T-helper 2 cell treated with Interferon-gamma antibody and Interleukin-4, amounts not matched to agents 100 ng/mL and 5 ng/mL, for 36 hours (primary cell): Measurements from ENCODE around the gene ZBTB46. TPM values are rescaled to one million over a fixed set of nuclear protein-coding genes. Genes with fewer than 3 reads are reported as not detected.

Source experiments
- intact Hi-C: fragments of 100-400 bp; cut with micrococcal nuclease; formaldehyde crosslinking; loops from one replicate; pipeline ENCODE4 v1.15.1; 2023
- total RNA-seq: library from RNA; stranded (reverse); gene quantifications from 2 replicates; pipeline ENCODE4 v1.2.3, GENCODE V29; 2022

Gene ZBTB46
- total RNA-seq, 1 donor from 2014 or later: 0.32 TPM

GRCh38 chr20:63768591-63769515 is 62.2 kb downstream of the ZBTB46 start:
- intact Hi-C loops: no loop called here

GRCh38 chr20:63767886-63768285 is 63.2 kb downstream of the ZBTB46 start:
- intact Hi-C loops: no loop called here

- intact Hi-C loops: no loop called here
Observed at GRCh38 chr20:63767456-63767855, 63.6 kb downstream of the ZBTB46 start.

- intact Hi-C loops: no loop called here
Observed at GRCh38 chr20:63766695-63767426, 64.2 kb downstream of the ZBTB46 start.

GRCh38 chr20:63765902-63766301 is 65.2 kb downstream of the ZBTB46 start:
- intact Hi-C loops: no loop called here

- intact Hi-C loops: no loop called here
Observed at GRCh38 chr20:63765082-63765873, 65.8 kb downstream of the ZBTB46 start.

- intact Hi-C loops: no loop called here
Observed at GRCh38 chr20:63759377-63759901, 71.6 kb downstream of the ZBTB46 start.

- intact Hi-C loops: no loop called here
Observed at GRCh38 chr20:63758152-63758551, 72.9 kb downstream of the ZBTB46 start.

- intact Hi-C loops: no loop called here
Observed at GRCh38 chr20:63756648-63756991, 74.4 kb downstream of the ZBTB46 start.

- intact Hi-C loops: no loop called here
Observed at GRCh38 chr20:63755933-63756647, 75.0 kb downstream of the ZBTB46 start.

- intact Hi-C loops: no loop called here
Observed at GRCh38 chr20:63754008-63754407, 77.1 kb downstream of the ZBTB46 start.

- intact Hi-C loops: no loop called here
Observed at GRCh38 chr20:63753381-63753780, 77.7 kb downstream of the ZBTB46 start.

GRCh38 chr20:63752411-63753101 is 78.5 kb downstream of the ZBTB46 start:
- intact Hi-C loops: no loop called here

GRCh38 chr20:63751471-63752271 is 79.4 kb downstream of the ZBTB46 start:
- intact Hi-C loops: no loop called here

GRCh38 chr20:63750807-63751470 is 80.1 kb downstream of the ZBTB46 start:
- intact Hi-C loops: no loop called here

- intact Hi-C loops: no loop called here
Observed at GRCh38 chr20:63749597-63750508, 81.2 kb downstream of the ZBTB46 start.

- intact Hi-C loops: no loop called here
Observed at GRCh38 chr20:63748934-63749270, 82.2 kb downstream of the ZBTB46 start.
